K562 (cell line): ENCODE measurements around the gene QSOX2. TPM values are rescaled to one million over a fixed set of nuclear protein-coding genes. Genes with fewer than 3 reads are reported as not detected.

Experiments used
- ATAC-seq: fragments of 200-7000 bp; cut with Tn5 transposase; 3 replicates; pipeline ENCODE4 v1.9.1; 2020; ENCODE audit warnings: moderate library complexity
- BruUV-seq: library from RNA; stranded (reverse); fragments of 400-500 nt; replicated peaks from 2 replicates; lab custom pipeline; 2021; lab: Mats Ljungman, UMichigan
- CTCF ChIA-PET: fragments of 300-600 bp; formaldehyde crosslinking; extraction: SDS; loops from one replicate; lab custom pipeline; 2021; ENCODE audit warnings: low intra/inter-chr PET ratio; lab: Yijun Ruan, JAX
- POLR2A ChIA-PET: fragments of 300-600, 350-650 bp; sonication (Branson Sonifier 250); formaldehyde crosslinking; extraction: SDS; loops from one replicate; lab custom pipeline; 2021; ENCODE audit warnings: antibody characterized with exemption, inconsistent platforms; lab: Yijun Ruan, JAX
- DNase-seq, 4 experiments: peaks; one replicate each; pipeline versions ENCODE4 v3.0.0 to v3.0.0-alpha.2; 2011 to 2018; ENCODE audit warnings: low spot score in 3 of 4, mixed read lengths in 3 of 4; ENCODE audit errors: extremely low read depth in 1 of 4
- FAIRE-seq: peaks from 2 replicates; lab custom pipeline; 2011; peaks lifted over from hg19 to GRCh38; lab: Jason Lieb, UNC
- H2AFZ ChIP-seq: 2 replicates; pipeline ENCODE4 v1.6.0; 2011; ENCODE audit warnings: low read depth, low read length, control low read depth, inconsistent platforms
- H3K27ac ChIP-seq: fragments of 200-600 bp; 3 replicates; pipeline ENCODE4 v1.8.0; 2011; ENCODE audit warnings: low read depth, mild to moderate bottlenecking, control low read depth, inconsistent platforms, low read length, moderate library complexity, mixed read lengths; ENCODE audit errors: extremely low read depth
- H3K27me3 ChIP-seq, 2 experiments: fragments of 300-600 bp in 1 of 2; 2 replicates in 1 of 2; 3 replicates in 1 of 2; pipeline versions ENCODE4 v1.6.0 to v1.8.0; 2011; ENCODE audit warnings: inconsistent platforms in 2 of 2, low read length in 2 of 2, mild to moderate bottlenecking in 1 of 2, mixed read lengths in 1 of 2, moderate library complexity in 1 of 2; ENCODE audit not compliant: control insufficient read depth in 2 of 2, insufficient read depth in 2 of 2
- H3K36me3 ChIP-seq: fragments of 300-600 bp; 3 replicates; pipeline ENCODE4 v1.8.0; 2011; ENCODE audit warnings: mild to moderate bottlenecking, low read length, inconsistent platforms; ENCODE audit not compliant: control insufficient read depth, insufficient read depth
- H3K4me1 ChIP-seq, 2 experiments: fragments of 200-600 bp in 1 of 2; replicated peaks in 1 of 2; 2 replicates in 1 of 2; 3 replicates in 1 of 2; pipeline versions ENCODE4 v1.5.1 to v1.8.0; 2011; ENCODE audit warnings: inconsistent platforms in 2 of 2, low read length in 2 of 2, mild to moderate bottlenecking in 1 of 2, mixed read lengths in 1 of 2, moderate library complexity in 1 of 2; ENCODE audit not compliant: control insufficient read depth in 2 of 2, insufficient read depth in 2 of 2
- H3K4me2 ChIP-seq: 2 replicates; pipeline ENCODE4 v1.6.1; 2011; ENCODE audit warnings: low read length, control low read depth, inconsistent platforms, mixed read lengths; ENCODE audit not compliant: insufficient read depth
- H3K4me3 ChIP-seq: fragments of 200-600 bp; sonication (generic), shearing (Covaris generic); 2 replicates; pipeline ENCODE4 v1.5.1; 2016; ENCODE audit warnings: control low read depth, inconsistent platforms
- H3K79me2 ChIP-seq: fragments of 200-600 bp; 3 replicates; pipeline ENCODE4 v1.8.0; 2011; ENCODE audit warnings: low read length, inconsistent platforms; ENCODE audit not compliant: control insufficient read depth, insufficient read depth
- H3K9ac ChIP-seq, 2 experiments: 2 replicates each; pipeline versions ENCODE4 v1.6.0 to v1.6.1; 2011; ENCODE audit warnings: low read depth in 2 of 2, low read length in 2 of 2, control low read depth in 1 of 2, inconsistent platforms in 1 of 2, mild to moderate bottlenecking in 1 of 2, mixed read lengths in 1 of 2; ENCODE audit not compliant: insufficient read depth in 1 of 2
- H3K9me1 ChIP-seq: one replicate; pipeline ENCODE4 v1.6.0; 2011; ENCODE audit warnings: inconsistent platforms, mild to moderate bottlenecking, low read length, moderate library complexity; ENCODE audit not compliant: control insufficient read depth, insufficient read depth
- H3K9me3 ChIP-seq: replicated peaks from 2 replicates; pipeline ENCODE4 v1.5.1; 2011; ENCODE audit warnings: low read depth, low read length, inconsistent platforms; ENCODE audit not compliant: control insufficient read depth, insufficient read depth
- H4K20me1 ChIP-seq: replicated peaks from 2 replicates; pipeline ENCODE4 v1.6.1; 2011; ENCODE audit warnings: low read length, inconsistent platforms, mixed read lengths; ENCODE audit not compliant: control insufficient read depth, insufficient read depth
- ETS2 ChIP-seq: IDR thresholded peaks from 2 replicates; pipeline ENCODE4 v1.6.1; 2016; ENCODE audit warnings: borderline replicate concordance, missing genetic modification characterization, mild to moderate bottlenecking, moderate library complexity, missing compliant biosample characterization; ENCODE audit not compliant: poor library complexity, severe bottlenecking
- GABPA ChIP-seq: fragments of 200-800 bp; sonication (Bioruptor generic); conservative IDR thresholded peaks from 2 replicates; pipeline ENCODE4 v1.6.1; 2016; ENCODE audit warnings: low read depth, missing genetic modification characterization, missing compliant biosample characterization
- KDM5B ChIP-seq: fragments of 200-600 bp; sonication (generic); IDR thresholded peaks from 2 replicates; pipeline ENCODE4 v1.6.1; 2012; ENCODE audit warnings: low read depth, mild to moderate bottlenecking, moderate library complexity, low read length, control low read depth, inconsistent platforms; ENCODE audit not compliant: insufficient replicate concordance
- MEF2D ChIP-seq: conservative IDR thresholded peaks from 2 replicates; pipeline ENCODE4 v1.6.1; 2016; ENCODE audit warnings: low read depth, missing genetic modification characterization, missing compliant biosample characterization
- POLR2G ChIP-seq: fragments of 200-400 bp; formaldehyde crosslinking; IDR thresholded peaks from 2 replicates; pipeline ENCODE4 v1.6.1; 2017; ENCODE audit warnings: low read depth, mild to moderate bottlenecking, antibody characterized with exemption, low read length, moderate library complexity
- PTBP1 ChIP-seq: fragments of 200-400 bp; formaldehyde crosslinking; IDR thresholded peaks from 2 replicates; pipeline ENCODE4 v1.6.1; 2017; ENCODE audit warnings: low read depth, low read length
- SIX5 ChIP-seq, 2 experiments: IDR thresholded peaks; 2 replicates each; pipeline ENCODE4 v1.6.1; 2011; ENCODE audit warnings: low read length in 2 of 2, borderline replicate concordance in 1 of 2, low read depth in 1 of 2, mild to moderate bottlenecking in 1 of 2, moderate library complexity in 1 of 2; ENCODE audit not compliant: insufficient read depth in 1 of 2
- WGBS: fragments of 100-300 bp; shearing (Covaris generic); methylation state at CpG from one replicate; pipeline ENCODE4 v1.1.6; 2016; ENCODE audit warnings: low coverage, mixed read lengths; ENCODE audit not compliant: insufficient coverage; ENCODE audit errors: missing lambda C conversion rate; 5-methylcytosine and 5-hydroxymethylcytosine counted together
- in situ Hi-C: fragments of 300-500 bp; cut with MboI; formaldehyde crosslinking; loops from 4 replicates; pipeline ENCODE4 v1.15.0; 2018; ENCODE audit warnings: inconsistent platforms, mixed read lengths
- intact Hi-C: fragments of 100-400 bp; cut with micrococcal nuclease; formaldehyde crosslinking; loops from 2 replicates; pipeline ENCODE4 v1.14.2; 2022
- polyA plus RNA-seq, 8 experiments: library from polyadenylated mRNA; depleted of rRNA in 4 of 8; stranded (reverse) in 5 of 8; unstranded in 3 of 8; fragments of >200 nt; fragmentation: Nextera tagmentation in 2 of 8; fragmentation: Illumina TruSeq in 1 of 8; extraction: Ambion mirVana in 2 of 8; extraction: Trizol in 1 of 8; gene quantifications; 2 replicates each; pipeline versions ENCODE4 v1.2.1 to v1.2.3, GENCODE V29; 2011 to 2014; ENCODE audit warnings: inconsistent platforms in 1 of 8, missing spikeins in 1 of 8
- total RNA-seq, 7 experiments: library from RNA; depleted of rRNA in 6 of 7; stranded (reverse); fragments of >200 nt in 6 of 7; fragmentation: Illumina TruSeq in 2 of 7; extraction: Trizol in 2 of 7; gene quantifications; 2 replicates each; pipeline versions ENCODE4 v1.2.1 to v1.2.3, GENCODE V29; 2011 to 2021; ENCODE audit warnings: low replicate concordance in 1 of 7
- TF ChIP-seq, protein P1 (sequence below): fragments of 450-650 bp; formaldehyde crosslinking; IDR thresholded peaks from 2 replicates; pipeline ENCODE4 v1.4.0; 2020; ENCODE audit warnings: mild to moderate bottlenecking, moderate library complexity
- TF ChIP-seq, protein P2 (sequence below): fragments of 450-650 bp; IDR thresholded peaks from 2 replicates; pipeline ENCODE4 v1.6.1; 2017; ENCODE audit warnings: antibody characterized with exemption
- TF ChIP-seq, protein P3 (sequence below): fragments of 250-450 bp; sonication (Bioruptor Pico); IDR thresholded peaks from 2 replicates; pipeline ENCODE4 v1.8.0; 2021; ENCODE audit warnings: moderate library complexity, mild to moderate bottlenecking, inconsistent platforms

The QSOX2 gene
- total and polyA plus RNA-seq, 9 of the 15 experiments (the other 6 are each of a cell fraction or from before 2014, with no cell fraction given), result 0.51 to 23.7 (median 12.7) TPM

DNA sequence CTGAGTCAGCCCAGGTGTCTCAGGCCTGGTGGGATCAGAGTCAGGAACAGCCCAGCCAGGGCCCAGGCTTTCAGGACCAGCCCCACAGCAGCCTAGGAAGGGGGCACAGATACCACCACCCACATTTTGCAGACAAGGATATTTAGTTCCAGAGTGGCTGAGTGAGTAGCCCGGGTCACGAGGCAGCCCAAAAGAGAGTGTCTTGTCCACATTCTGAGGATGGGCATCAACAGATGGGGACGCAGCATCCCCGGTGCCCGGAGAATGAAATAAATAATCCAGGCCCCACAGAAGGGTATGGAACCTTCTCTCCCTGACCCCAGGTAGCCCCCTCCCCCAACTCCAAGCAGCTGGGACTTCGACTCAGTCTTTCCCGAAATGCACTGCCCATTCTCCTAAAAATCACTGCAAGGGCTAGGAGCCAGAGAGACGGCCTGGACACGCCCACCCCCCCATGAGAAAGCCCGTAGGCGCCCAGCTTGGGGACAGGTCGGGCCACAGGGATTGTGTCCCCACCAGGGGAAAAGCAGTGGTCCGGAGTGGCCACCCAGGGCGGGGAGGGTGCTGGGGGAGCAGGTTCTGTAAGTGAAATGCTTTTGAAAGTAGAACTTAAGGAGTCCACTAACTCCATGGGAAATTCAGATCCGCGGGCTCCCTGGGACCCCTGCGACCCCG, 47.5 kb downstream of the QSOX2 start:
- ATAC-seq, result no peak
- no peaks in the 10 kb centered on the region for H3K9me1 ChIP-seq
- no peak overlapping the region for H3K27ac ChIP-seq
- in situ Hi-C loops, result no loop called here
- no peak for DNase-seq
- peaks cover 13% of the 10 kb centered on the region for H4K20me1 ChIP-seq
- ChIA-PET CTCF (no interaction called here), POLR2A (interaction anchor here (0.7 kb wide), 1 partner anchor 26 kb away, joined by 4 read pairs; no protein-coding TSS in a partner anchor)
- H3K4me1 ChIP-seq, result peaks cover 2 to 57% of the 10 kb centered on the region in 2 experiments; a peak in 3 of 5 replicates
- 15% methylated on average over 18 of the region's 18 CpGs for WGBS
- H3K4me3 ChIP-seq, result no peak overlapping the region
- no peaks in the 10 kb centered on the region for H3K36me3 ChIP-seq
- no peaks in the 10 kb centered on the region for H3K79me2 ChIP-seq
- H3K9ac ChIP-seq, result no peak overlapping the region
- no peak for FAIRE-seq
- intact Hi-C loops, result no loop called here
- H2AFZ ChIP-seq, result no peak overlapping the region
- peaks cover 26 to 63% of the 10 kb centered on the region in 2 experiments for H3K27me3 ChIP-seq
- no TSS peak for BruUV-seq
- no peak overlapping the region for H3K4me2 ChIP-seq
- H3K9me3 ChIP-seq, result no peaks in the 10 kb centered on the region
- TF ChIP-seq, protein P1, sequence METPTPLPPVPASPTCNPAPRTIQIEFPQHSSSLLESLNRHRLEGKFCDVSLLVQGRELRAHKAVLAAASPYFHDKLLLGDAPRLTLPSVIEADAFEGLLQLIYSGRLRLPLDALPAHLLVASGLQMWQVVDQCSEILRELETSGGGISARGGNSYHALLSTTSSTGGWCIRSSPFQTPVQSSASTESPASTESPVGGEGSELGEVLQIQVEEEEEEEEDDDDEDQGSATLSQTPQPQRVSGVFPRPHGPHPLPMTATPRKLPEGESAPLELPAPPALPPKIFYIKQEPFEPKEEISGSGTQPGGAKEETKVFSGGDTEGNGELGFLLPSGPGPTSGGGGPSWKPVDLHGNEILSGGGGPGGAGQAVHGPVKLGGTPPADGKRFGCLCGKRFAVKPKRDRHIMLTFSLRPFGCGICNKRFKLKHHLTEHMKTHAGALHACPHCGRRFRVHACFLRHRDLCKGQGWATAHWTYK (CRISPR knock-in tag), result no peak
- TF ChIP-seq, protein P2, sequence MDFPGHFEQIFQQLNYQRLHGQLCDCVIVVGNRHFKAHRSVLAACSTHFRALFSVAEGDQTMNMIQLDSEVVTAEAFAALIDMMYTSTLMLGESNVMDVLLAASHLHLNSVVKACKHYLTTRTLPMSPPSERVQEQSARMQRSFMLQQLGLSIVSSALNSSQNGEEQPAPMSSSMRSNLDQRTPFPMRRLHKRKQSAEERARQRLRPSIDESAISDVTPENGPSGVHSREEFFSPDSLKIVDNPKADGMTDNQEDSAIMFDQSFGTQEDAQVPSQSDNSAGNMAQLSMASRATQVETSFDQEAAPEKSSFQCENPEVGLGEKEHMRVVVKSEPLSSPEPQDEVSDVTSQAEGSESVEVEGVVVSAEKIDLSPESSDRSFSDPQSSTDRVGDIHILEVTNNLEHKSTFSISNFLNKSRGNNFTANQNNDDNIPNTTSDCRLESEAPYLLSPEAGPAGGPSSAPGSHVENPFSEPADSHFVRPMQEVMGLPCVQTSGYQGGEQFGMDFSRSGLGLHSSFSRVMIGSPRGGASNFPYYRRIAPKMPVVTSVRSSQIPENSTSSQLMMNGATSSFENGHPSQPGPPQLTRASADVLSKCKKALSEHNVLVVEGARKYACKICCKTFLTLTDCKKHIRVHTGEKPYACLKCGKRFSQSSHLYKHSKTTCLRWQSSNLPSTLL, result no peak
- no peak for TF ChIP-seq PTBP1
- TF ChIP-seq KDM5B, result no peak
- TF ChIP-seq POLR2G, result no peak
- no peak for TF ChIP-seq MEF2D
- TF ChIP-seq ETS2, result no peak
- TF ChIP-seq, protein P3, sequence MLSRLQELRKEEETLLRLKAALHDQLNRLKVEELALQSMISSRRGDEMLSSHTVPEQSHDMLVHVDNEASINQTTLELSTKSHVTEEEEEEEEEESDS (CRISPR knock-in tag), result no peak
- no peak for TF ChIP-seq GABPA (tag)
- no peak for TF ChIP-seq SIX5 (IDR thresholded peaks at IDR 0.05; ENCODE audit: borderline replicate concordance in 1 of 2, insufficient read depth in 1 of 2, low read depth in 1 of 2, low read length in 2 of 2)
